ENCODE data around the gene AMMECR1. TPM values are rescaled to one million over a fixed set of nuclear protein-coding genes. Genes with fewer than 3 reads are reported as not detected.

The AMMECR1 gene
- total RNA-seq, 2 experiments from 2014 or later: 7.6 to 8.4 TPM

- H3K27me3 Mint-ChIP-seq: no peaks in the 10 kb centered on the region
- ChIA-PET CTCF (no interaction called here), POLR2A (no interaction called here)
- peaks cover 6% of the 10 kb centered on the region for H3K9me3 Mint-ChIP-seq
- DNase-seq: no peak
- no peak overlapping the region for H3K4me3 Mint-ChIP-seq
- peaks cover 14% of the 10 kb centered on the region for H3K36me3 Mint-ChIP-seq (ENCODE audit: low read depth)
- no peak overlapping the region for H3K27ac Mint-ChIP-seq
- no peak for ATAC-seq
- peaks cover 15% of the 10 kb centered on the region for H3K4me1 Mint-ChIP-seq (ENCODE audit: low read depth)
- TF ChIP-seq CTCF (IDR thresholded peaks at IDR 0.05): no peak
- intact Hi-C loops (cut with micrococcal nuclease): no loop called here
Observed at GRCh38 chrX:110293658-110294057, 24.2 kb downstream of the AMMECR1 start.

GRCh38 chrX:110287605-110288004 lies 30.3 kb downstream of the AMMECR1 start:
- CTCF ChIA-PET: no interaction called here
- H3K9me3 Mint-ChIP-seq: no peaks in the 10 kb centered on the region
- no peaks in the 10 kb centered on the region for H3K27me3 Mint-ChIP-seq
- H3K4me3 Mint-ChIP-seq: no peak overlapping the region
- H3K4me1 Mint-ChIP-seq (ENCODE audit: low read depth): peaks cover 25% of the 10 kb centered on the region
- no peak for TF ChIP-seq CTCF (IDR thresholded peaks at IDR 0.05)
- POLR2A ChIA-PET: no interaction called here
- no peak overlapping the region for H3K27ac Mint-ChIP-seq
- H3K36me3 Mint-ChIP-seq (ENCODE audit: low read depth): peaks cover 6% of the 10 kb centered on the region
- ATAC-seq (no peak), DNase-seq (no peak)
- intact Hi-C loops (cut with micrococcal nuclease): no loop called here

- no peak for TF ChIP-seq CTCF (IDR thresholded peaks at IDR 0.05)
- Mint-ChIP-seq H3K4me1 (ENCODE audit: low read depth) (peaks cover 31% of the 10 kb centered on the region), H3K36me3 (ENCODE audit: low read depth) (peaks cover 6% of the 10 kb centered on the region), H3K4me3 (no peak overlapping the region), H3K27ac (no peak overlapping the region), H3K27me3 (no peaks in the 10 kb centered on the region), H3K9me3 (no peaks in the 10 kb centered on the region)
- CTCF ChIA-PET: no interaction called here
- DNase-seq (no peak), ATAC-seq (peak; percentile 47)
- POLR2A ChIA-PET: no interaction called here
- intact Hi-C loops (cut with micrococcal nuclease): no loop called here
Observed at GRCh38 chrX:110286106-110286505, 31.8 kb downstream of the AMMECR1 start.

GRCh38 chrX:110284159-110284558 lies 33.7 kb downstream of the AMMECR1 start:
- ATAC-seq (no peak), DNase-seq (no peak)
- Mint-ChIP-seq H3K9me3 (no peaks in the 10 kb centered on the region), H3K36me3 (ENCODE audit: low read depth) (peaks cover 6% of the 10 kb centered on the region), H3K27ac (no peak overlapping the region), H3K4me3 (no peak overlapping the region), H3K27me3 (no peaks in the 10 kb centered on the region), H3K4me1 (ENCODE audit: low read depth) (peaks cover 26% of the 10 kb centered on the region)
- POLR2A ChIA-PET: no interaction called here
- CTCF ChIA-PET: no interaction called here
- intact Hi-C loops (cut with micrococcal nuclease): no loop called here
- TF ChIP-seq CTCF (IDR thresholded peaks at IDR 0.05): no peak

GRCh38 chrX:110282922-110283321 lies 35.0 kb downstream of the AMMECR1 start:
- ATAC-seq: no peak
- POLR2A ChIA-PET: no interaction called here

More at GRCh38 chrX:110282922-110283321, 35.0 kb downstream of the AMMECR1 start:
- intact Hi-C loops (cut with micrococcal nuclease): no loop called here
- Mint-ChIP-seq H3K4me1 (ENCODE audit: low read depth) (peaks cover 30% of the 10 kb centered on the region), H3K36me3 (ENCODE audit: low read depth) (peaks cover 6% of the 10 kb centered on the region), H3K27me3 (no peaks in the 10 kb centered on the region), H3K9me3 (no peaks in the 10 kb centered on the region), H3K4me3 (no peak overlapping the region), H3K27ac (no peak overlapping the region)
- DNase-seq: no peak
- CTCF ChIA-PET: no interaction called here
- no peak for TF ChIP-seq CTCF (IDR thresholded peaks at IDR 0.05)
